Myocyte (in vitro differentiated cells): ENCODE measurements around the gene LCA5L. TPM values are rescaled to one million over a fixed set of nuclear protein-coding genes. Genes with fewer than 3 reads are reported as not detected.

Source experiments
- DNase-seq: peaks from one replicate; pipeline ENCODE4 v3.0.0-alpha.2; 2012; ENCODE audit warnings: low read depth
- microRNA-seq: library from miRNA; unstranded; fragments of <30 nt; microRNA quantifications from one replicate; pipeline ENCODE4, GENCODE V29; 2016
- total RNA-seq: library from RNA; depleted of rRNA; stranded (reverse); fragments of >200 nt; gene quantifications from 2 replicates; pipeline ENCODE4 v1.2.3, GENCODE V29; 2014

LCA5L gene
- total RNA-seq, 1 donor from 2014 or later, result 2.2 TPM

GRCh38 chr21:39359382-39359781, 86.2 kb downstream of the LCA5L start:
- DNase-seq, result no peak

Small RNAs within 50 kb of the gene (microRNA-seq; reads per million reads assigned to microRNA genes)
- gene MIR6508, result not detected

Other genes starting within 250 kb of the LCA5L start
- 55.5 TPM in 2 replicates for gene BRWD1, start 132.1 kb downstream of the LCA5L start, total RNA-seq
- 115 and 126 TPM in 2 replicates for gene HMGN1, start 96.7 kb downstream of the LCA5L start, total RNA-seq
- 17.4 and 24.5 TPM in 2 replicates for gene SH3BGR, start 6.2 kb upstream of the LCA5L start, total RNA-seq
- gene B3GALT5, start 167.2 kb upstream of the LCA5L start, total RNA-seq, result 0.73 and 1.0 TPM in 2 replicates